ENCODE results near the gene TEPSIN.

- TF ChIP-seq, protein P1, sequence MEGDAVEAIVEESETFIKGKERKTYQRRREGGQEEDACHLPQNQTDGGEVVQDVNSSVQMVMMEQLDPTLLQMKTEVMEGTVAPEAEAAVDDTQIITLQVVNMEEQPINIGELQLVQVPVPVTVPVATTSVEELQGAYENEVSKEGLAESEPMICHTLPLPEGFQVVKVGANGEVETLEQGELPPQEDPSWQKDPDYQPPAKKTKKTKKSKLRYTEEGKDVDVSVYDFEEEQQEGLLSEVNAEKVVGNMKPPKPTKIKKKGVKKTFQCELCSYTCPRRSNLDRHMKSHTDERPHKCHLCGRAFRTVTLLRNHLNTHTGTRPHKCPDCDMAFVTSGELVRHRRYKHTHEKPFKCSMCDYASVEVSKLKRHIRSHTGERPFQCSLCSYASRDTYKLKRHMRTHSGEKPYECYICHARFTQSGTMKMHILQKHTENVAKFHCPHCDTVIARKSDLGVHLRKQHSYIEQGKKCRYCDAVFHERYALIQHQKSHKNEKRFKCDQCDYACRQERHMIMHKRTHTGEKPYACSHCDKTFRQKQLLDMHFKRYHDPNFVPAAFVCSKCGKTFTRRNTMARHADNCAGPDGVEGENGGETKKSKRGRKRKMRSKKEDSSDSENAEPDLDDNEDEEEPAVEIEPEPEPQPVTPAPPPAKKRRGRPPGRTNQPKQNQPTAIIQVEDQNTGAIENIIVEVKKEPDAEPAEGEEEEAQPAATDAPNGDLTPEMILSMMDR (IDR thresholded peaks at IDR 0.05), result no peak
- TF ChIP-seq POLR2A (IDR thresholded peaks at IDR 0.05), result no peak
These were observed 25.8 kb upstream of the TEPSIN start for GRCh38 chr17:81264640-81265039.
